Astrocyte (in vitro differentiated cells and primary cell): ENCODE measurements around the gene PTPRN2. TPM values are rescaled to one million over a fixed set of nuclear protein-coding genes. Genes with fewer than 3 reads are reported as not detected.

Experiments used
- DNase-seq: peaks from one replicate; pipeline ENCODE4 v3.0.0-alpha.2; 2010; ENCODE audit warnings: low read depth
- FAIRE-seq: peaks from 2 replicates; lab custom pipeline; 2011; peaks lifted over from hg19 to GRCh38; lab: Jason Lieb, UNC
- H2AFZ ChIP-seq: 2 replicates; pipeline ENCODE4 v1.6.0; 2012; ENCODE audit warnings: low read depth, low read length, inconsistent platforms
- H3K27ac ChIP-seq: 2 replicates; pipeline ENCODE4 v1.5.1; 2011; ENCODE audit warnings: low read depth, low read length, inconsistent platforms
- H3K27me3 ChIP-seq: 2 replicates; pipeline ENCODE4 v1.6.0; 2011; ENCODE audit warnings: low read length, inconsistent platforms; ENCODE audit not compliant: insufficient read depth
- H3K36me3 ChIP-seq: 2 replicates; pipeline ENCODE4 v1.5.1; 2011; ENCODE audit warnings: low read length, inconsistent platforms; ENCODE audit not compliant: insufficient read depth
- H3K4me1 ChIP-seq: 2 replicates; pipeline ENCODE4 v1.5.1; 2011; ENCODE audit warnings: low read length, inconsistent platforms; ENCODE audit not compliant: insufficient read depth
- H3K4me2 ChIP-seq: 2 replicates; pipeline ENCODE4 v1.6.0; 2012; ENCODE audit warnings: low read length, inconsistent platforms
- H3K4me3 ChIP-seq: 2 replicates; pipeline ENCODE4 v1.5.1; 2011; ENCODE audit warnings: low read depth, mild to moderate bottlenecking, low read length, inconsistent platforms; ENCODE audit not compliant: insufficient read depth
- H3K79me2 ChIP-seq: 2 replicates; pipeline ENCODE4 v1.6.0; 2012; ENCODE audit warnings: mild to moderate bottlenecking, low read length, inconsistent platforms; ENCODE audit not compliant: insufficient read depth
- H3K9ac ChIP-seq: 2 replicates; pipeline ENCODE4 v1.6.0; 2012; ENCODE audit warnings: mild to moderate bottlenecking, low read length, inconsistent platforms
- H3K9me3 ChIP-seq: 2 replicates; pipeline ENCODE4 v1.5.1; 2012; ENCODE audit warnings: low read depth, mild to moderate bottlenecking, low read length, inconsistent platforms; ENCODE audit not compliant: insufficient read depth
- H4K20me1 ChIP-seq: 2 replicates; pipeline ENCODE4 v1.6.0; 2012; ENCODE audit warnings: low read length, inconsistent platforms; ENCODE audit not compliant: insufficient read depth
- H3K27ac Mint-ChIP-seq: one replicate; pipeline ENCODE4 v1.8.0; 2021; ENCODE audit warnings: mild to moderate bottlenecking, mixed read lengths; ENCODE audit not compliant: unreplicated experiment
- H3K27me3 Mint-ChIP-seq: one replicate; pipeline ENCODE4 v1.8.0; 2021; ENCODE audit warnings: low read depth, mixed read lengths; ENCODE audit not compliant: unreplicated experiment
- H3K36me3 Mint-ChIP-seq: one replicate; pipeline ENCODE4 v1.8.0; 2021; ENCODE audit warnings: low read depth, mixed read lengths; ENCODE audit not compliant: unreplicated experiment
- H3K4me1 Mint-ChIP-seq: one replicate; pipeline ENCODE4 v1.8.0; 2021; ENCODE audit warnings: low read depth, mixed read lengths; ENCODE audit not compliant: unreplicated experiment
- H3K4me3 Mint-ChIP-seq: one replicate; pipeline ENCODE4 v1.8.0; 2021; ENCODE audit warnings: mild to moderate bottlenecking, moderate library complexity, mixed read lengths; ENCODE audit not compliant: unreplicated experiment
- H3K9me3 Mint-ChIP-seq: one replicate; pipeline ENCODE4 v1.8.0; 2021; ENCODE audit warnings: mild to moderate bottlenecking, mixed read lengths; ENCODE audit not compliant: unreplicated experiment
- CTCF ChIP-seq: IDR thresholded peaks from 2 replicates; pipeline ENCODE4 v1.5.1; 2011; ENCODE audit warnings: low read depth, mild to moderate bottlenecking, inconsistent platforms, low read length, moderate library complexity; ENCODE audit not compliant: insufficient read depth
- EZH2 ChIP-seq: IDR thresholded peaks from 2 replicates; pipeline ENCODE4 v1.6.1; 2012; ENCODE audit warnings: mild to moderate bottlenecking, low read length, inconsistent platforms; ENCODE audit not compliant: insufficient read depth
- total RNA-seq: library from RNA; stranded (reverse); gene quantifications from 2 replicates; pipeline ENCODE4 v1.2.1, GENCODE V29; 2021

The PTPRN2 gene
- total RNA-seq, 1 donor from 2014 or later, result 0.09 TPM

- DNase-seq (no peak), FAIRE-seq (no peak)
- no peak for TF ChIP-seq EZH2
- TF ChIP-seq CTCF, result no peak
- H3K27me3 Mint-ChIP-seq, result peaks cover 3% of the 10 kb centered on the region
- no peak overlapping the region for H3K9ac ChIP-seq
- no peaks in the 10 kb centered on the region for H3K4me1 ChIP-seq
- no peaks in the 10 kb centered on the region for H3K79me2 ChIP-seq
- H3K36me3 ChIP-seq, result no peaks in the 10 kb centered on the region
- no peak overlapping the region for H3K27ac ChIP-seq
- H3K9me3 ChIP-seq, result peaks cover 8% of the 10 kb centered on the region
- H3K4me1 Mint-ChIP-seq, result no peaks in the 10 kb centered on the region
- H3K36me3 Mint-ChIP-seq, result no peaks in the 10 kb centered on the region
- no peak overlapping the region for H3K27ac Mint-ChIP-seq
- no peaks in the 10 kb centered on the region for H4K20me1 ChIP-seq
- H3K4me2 ChIP-seq, result no peak overlapping the region
- H3K4me3 Mint-ChIP-seq, result no peak overlapping the region
- no peak overlapping the region for H3K4me3 ChIP-seq
- no peak overlapping the region for H2AFZ ChIP-seq
- H3K9me3 Mint-ChIP-seq, result peaks cover 4% of the 10 kb centered on the region
- peaks cover 3% of the 10 kb centered on the region for H3K27me3 ChIP-seq
These were observed 38.9 kb downstream of the PTPRN2 start for GRCh38 chr7:158548726-158549125.

GRCh38 chr7:158547817-158548216, 39.8 kb downstream of the PTPRN2 start:
- H3K36me3 Mint-ChIP-seq, result no peaks in the 10 kb centered on the region
- no peak for DNase-seq
- H3K27ac Mint-ChIP-seq, result no peak overlapping the region
- no peak overlapping the region for H3K4me3 Mint-ChIP-seq
- peaks cover 4% of the 10 kb centered on the region for H3K9me3 Mint-ChIP-seq
- peaks cover 3% of the 10 kb centered on the region for H3K27me3 ChIP-seq
- H2AFZ ChIP-seq, result no peak overlapping the region
- no peak for TF ChIP-seq EZH2
- TF ChIP-seq CTCF, result no peak
- H3K4me1 Mint-ChIP-seq, result no peaks in the 10 kb centered on the region
- no peaks in the 10 kb centered on the region for H3K4me1 ChIP-seq
- H3K9ac ChIP-seq, result no peak overlapping the region
- H3K4me3 ChIP-seq, result no peak overlapping the region
- H3K9me3 ChIP-seq, result peaks cover 5% of the 10 kb centered on the region
- no peak overlapping the region for H3K27ac ChIP-seq
- no peaks in the 10 kb centered on the region for H3K79me2 ChIP-seq
- no peaks in the 10 kb centered on the region for H3K36me3 ChIP-seq
- H4K20me1 ChIP-seq, result no peaks in the 10 kb centered on the region
- H3K4me2 ChIP-seq, result no peak overlapping the region
- no peak for FAIRE-seq
- H3K27me3 Mint-ChIP-seq, result peaks cover 3% of the 10 kb centered on the region

- no peaks in the 10 kb centered on the region for H3K79me2 ChIP-seq
- Mint-ChIP-seq H3K27me3 (no peaks in the 10 kb centered on the region), H3K9me3 (peaks cover 4% of the 10 kb centered on the region), H3K36me3 (no peaks in the 10 kb centered on the region), H3K4me1 (no peaks in the 10 kb centered on the region), H3K4me3 (no peak overlapping the region), H3K27ac (no peak overlapping the region)
- peaks cover 3% of the 10 kb centered on the region for H3K27me3 ChIP-seq
- H4K20me1 ChIP-seq, result no peaks in the 10 kb centered on the region
- H3K9me3 ChIP-seq, result peaks cover 3% of the 10 kb centered on the region
- FAIRE-seq, result no peak
- H2AFZ ChIP-seq, result no peak overlapping the region
- no peak overlapping the region for H3K4me3 ChIP-seq
- no peak overlapping the region for H3K4me2 ChIP-seq
- no peaks in the 10 kb centered on the region for H3K36me3 ChIP-seq
- no peak overlapping the region for H3K27ac ChIP-seq
- no peaks in the 10 kb centered on the region for H3K4me1 ChIP-seq
- DNase-seq, result no peak
- H3K9ac ChIP-seq, result no peak overlapping the region
- TF ChIP-seq EZH2, result no peak
These were observed 41.0 kb downstream of the PTPRN2 start for GRCh38 chr7:158546626-158547025.
